CD4-positive, alpha-beta T cell treated with Interleukin-6 for 4 hours (primary cell): ENCODE data around the gene BAIAP2.
"Not testable (repeated sequence)": the region's sequence is repeated elsewhere in the genome, so short reads cannot be mapped to it uniquely, and the experiment has no call there.

Experiments used
- DNase-seq: peaks from one replicate; pipeline ENCODE4 v3.0.0-alpha.2; 2020; ENCODE audit warnings: mixed read lengths

BAIAP2 gene

GRCh38 chr17:81070541-81071246 is 35.7 kb downstream of the BAIAP2 start:
- no peak for DNase-seq

GRCh38 chr17:81071761-81072741 is 37.1 kb downstream of the BAIAP2 start:
- DNase-seq = no peak

DNA sequence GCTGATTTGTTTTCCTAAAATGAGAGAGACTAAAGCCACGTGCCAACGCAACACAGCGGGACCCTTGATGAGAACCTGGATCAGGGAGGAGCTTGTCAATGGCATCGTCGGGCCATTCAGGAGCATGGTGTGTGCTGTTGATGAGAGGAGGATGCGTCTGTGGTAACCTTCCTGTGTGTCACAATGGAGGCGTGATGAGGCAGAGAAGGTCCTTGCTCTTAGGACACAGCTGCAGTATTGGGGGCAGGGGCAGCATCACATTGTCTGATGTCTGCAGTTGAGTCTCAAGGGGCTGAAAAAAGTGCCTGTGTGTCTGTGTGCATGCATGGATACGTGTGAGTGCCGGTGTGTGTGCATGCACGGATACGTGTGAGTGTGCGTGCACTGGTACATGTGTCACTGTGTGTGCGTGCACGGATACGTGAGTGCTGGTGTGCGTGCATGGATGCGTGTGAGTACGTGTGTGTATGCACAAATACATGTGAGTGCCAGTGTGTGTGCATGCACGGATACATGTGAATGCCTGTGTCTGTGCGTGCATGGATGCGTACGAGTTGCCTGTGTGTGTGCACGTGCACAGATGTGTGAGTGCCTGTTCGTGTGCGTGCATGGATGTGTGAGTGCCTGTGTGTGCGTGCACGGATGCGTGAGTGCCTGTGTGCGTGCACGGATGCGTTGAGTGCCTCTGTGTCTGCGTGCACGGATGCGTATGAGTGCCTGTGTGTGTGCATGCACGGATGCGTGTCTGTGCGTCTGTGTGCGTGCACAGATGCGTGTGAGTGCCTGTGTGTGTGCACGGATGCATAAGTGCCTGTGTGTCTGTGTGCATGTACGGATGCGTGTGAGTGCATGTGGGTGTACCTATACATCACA is 39.3 kb downstream of the BAIAP2 start:
- DNase-seq = no peak

DNA sequence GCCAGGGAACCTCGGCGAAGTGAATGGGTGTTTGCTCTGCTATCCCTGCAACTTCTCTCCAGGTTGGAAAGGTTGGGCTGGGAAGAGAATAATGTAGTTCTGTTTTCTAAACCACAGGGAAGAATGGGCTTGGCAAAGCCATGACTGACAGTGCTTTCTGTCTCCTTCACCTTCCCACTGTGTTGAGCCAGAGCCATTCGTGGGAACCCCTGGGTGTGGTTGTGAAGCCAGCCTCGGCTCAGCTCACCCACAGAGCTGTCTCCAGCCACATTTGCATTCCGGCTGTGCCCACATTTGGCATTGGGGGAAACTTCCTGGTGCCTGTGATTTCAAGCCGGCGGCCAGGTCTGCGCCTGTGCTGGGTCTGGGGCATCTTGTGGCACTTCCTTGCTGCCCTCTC is 39.9 kb downstream of the BAIAP2 start:
- no peak for DNase-seq

DNA sequence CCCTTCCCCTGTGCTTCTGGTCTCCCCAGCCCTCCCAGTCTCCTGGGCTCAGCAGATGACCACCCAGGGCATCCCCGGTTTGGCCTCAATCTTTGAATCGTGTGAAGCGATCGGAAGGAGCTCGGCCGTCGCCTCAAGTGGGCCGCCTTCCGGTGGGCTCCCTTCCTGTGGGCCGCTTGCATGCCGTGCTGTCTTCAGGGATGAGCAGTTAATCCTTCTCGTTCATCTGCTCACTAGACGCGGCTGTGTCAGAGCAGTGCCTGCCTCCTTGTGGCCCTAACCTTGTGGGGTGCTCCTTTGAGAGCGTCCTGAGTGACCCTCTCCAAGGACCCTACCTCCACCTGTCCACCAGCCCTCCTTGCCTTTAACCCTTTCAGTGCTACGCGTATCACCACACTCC is 40.4 kb downstream of the BAIAP2 start:
- DNase-seq = no peak

GRCh38 chr17:81076141-81076679 is 41.3 kb downstream of the BAIAP2 start:
- no peak for DNase-seq

GRCh38 chr17:81078026-81078913 is 43.3 kb downstream of the BAIAP2 start:
- DNase-seq = not testable (repeated sequence)

DNA sequence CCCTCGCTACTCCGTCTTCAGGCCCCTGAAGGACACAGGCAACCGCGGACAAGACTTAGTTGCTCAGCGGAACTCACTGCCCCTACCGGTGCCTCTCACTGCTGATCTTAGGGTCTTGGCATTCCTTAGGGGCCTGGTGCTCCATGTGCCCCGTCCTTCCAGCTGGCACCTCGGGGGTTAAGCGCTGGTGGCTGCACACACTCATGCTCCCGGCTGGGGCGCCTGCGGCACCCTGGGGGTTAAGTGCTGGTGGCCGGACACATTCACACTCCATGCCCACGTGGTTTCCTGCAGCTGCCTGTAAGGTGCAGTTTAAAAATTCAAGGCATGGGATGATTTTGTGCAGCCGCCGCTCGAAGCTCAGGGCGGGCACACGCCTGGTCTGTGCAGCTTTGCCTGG is 45.1 kb downstream of the BAIAP2 start:
- DNase-seq = no peak

DNA sequence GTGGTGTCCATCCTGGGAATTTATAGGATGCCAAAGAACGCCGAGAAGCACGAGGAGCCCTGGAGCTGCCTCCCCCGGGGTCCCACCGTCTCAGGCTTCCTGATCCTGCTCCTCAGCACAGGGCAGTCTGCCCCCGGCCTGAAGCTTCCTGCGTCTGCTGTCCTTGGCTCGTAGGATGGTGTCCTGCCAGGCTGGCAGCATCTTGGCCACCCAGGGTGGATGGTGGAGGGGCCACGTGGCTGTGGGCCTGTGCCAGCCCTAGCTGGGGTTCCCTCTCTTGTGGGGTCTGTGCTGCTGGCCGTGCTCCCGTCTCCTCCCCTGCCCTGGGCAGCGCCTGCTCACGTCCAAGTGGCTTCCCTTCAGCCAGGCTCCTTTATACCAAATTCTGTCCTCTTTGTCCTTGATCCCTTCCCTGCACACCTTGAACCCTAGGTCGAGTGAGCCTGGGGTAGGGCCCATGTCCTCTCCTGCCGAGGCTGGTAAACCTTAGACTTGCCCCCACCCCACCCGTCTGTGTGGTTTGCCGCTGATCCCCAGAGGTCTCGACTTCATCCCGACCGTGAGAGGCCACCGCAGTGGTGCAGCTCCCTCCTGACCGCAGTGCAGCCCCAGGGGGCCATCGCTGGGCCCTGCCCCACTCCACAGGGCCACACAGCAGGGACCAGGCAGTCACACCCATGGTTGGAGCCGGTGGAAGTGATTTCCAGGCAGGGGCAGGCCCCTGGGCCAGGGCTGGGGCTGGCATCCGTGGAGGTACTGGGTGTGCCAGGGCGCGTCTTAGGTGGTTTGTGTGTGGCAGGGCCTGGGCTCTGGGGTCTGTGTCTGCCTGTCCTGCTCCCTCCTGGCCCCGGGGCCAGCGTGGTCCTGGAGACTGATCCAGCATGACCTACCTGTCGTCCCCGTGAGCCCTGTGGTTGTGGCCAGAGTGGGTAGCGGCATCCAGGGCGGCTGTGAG is 46.5 kb downstream of the BAIAP2 start:
- DNase-seq = no peak

DNA sequence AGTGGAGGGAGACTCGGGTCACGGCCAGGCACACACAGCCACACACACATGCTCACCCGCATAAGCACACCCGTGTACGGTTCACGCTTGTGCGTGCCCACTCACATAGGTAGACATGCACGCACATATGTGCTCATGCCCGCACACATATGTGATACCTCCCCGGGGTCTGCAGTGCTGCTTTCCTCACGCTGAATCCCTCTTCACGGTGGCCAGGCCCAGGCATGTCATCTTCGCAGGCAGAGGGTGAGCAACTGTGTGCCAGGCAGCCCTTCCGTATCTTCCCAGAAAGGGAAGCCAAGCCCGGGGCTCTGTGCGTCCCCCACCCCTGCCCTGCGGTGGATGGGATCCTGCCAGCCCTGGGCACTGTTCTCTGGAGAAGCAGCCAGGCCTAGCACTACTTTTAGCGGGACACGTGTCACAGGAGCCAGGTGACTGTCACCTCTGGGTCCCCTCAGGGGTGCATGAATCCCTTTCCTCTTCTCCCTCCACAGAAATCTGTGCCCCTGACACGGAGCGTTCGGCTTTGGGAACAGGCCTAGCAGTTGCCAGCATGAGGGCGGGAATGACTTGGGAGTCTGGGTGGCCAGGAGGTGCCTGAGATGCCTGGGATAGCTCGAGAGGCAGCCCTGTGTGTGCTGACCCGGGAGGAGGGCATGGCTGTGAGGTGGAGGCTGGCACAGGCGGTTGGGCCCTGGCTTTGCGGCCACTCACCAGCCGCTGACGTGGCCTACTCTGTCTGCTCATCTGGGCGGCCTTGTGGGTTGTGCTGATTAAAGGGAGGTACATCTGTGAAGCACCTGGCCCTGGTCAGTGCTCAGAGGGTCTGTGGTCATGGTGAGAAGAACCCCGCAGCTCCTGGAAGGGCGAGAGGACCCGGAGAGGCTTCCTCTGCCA is 47.5 kb downstream of the BAIAP2 start:
- DNase-seq = no peak

- DNase-seq = no peak
Observed at GRCh38 chr17:81083125-81083765, 48.3 kb downstream of the BAIAP2 start.

DNA sequence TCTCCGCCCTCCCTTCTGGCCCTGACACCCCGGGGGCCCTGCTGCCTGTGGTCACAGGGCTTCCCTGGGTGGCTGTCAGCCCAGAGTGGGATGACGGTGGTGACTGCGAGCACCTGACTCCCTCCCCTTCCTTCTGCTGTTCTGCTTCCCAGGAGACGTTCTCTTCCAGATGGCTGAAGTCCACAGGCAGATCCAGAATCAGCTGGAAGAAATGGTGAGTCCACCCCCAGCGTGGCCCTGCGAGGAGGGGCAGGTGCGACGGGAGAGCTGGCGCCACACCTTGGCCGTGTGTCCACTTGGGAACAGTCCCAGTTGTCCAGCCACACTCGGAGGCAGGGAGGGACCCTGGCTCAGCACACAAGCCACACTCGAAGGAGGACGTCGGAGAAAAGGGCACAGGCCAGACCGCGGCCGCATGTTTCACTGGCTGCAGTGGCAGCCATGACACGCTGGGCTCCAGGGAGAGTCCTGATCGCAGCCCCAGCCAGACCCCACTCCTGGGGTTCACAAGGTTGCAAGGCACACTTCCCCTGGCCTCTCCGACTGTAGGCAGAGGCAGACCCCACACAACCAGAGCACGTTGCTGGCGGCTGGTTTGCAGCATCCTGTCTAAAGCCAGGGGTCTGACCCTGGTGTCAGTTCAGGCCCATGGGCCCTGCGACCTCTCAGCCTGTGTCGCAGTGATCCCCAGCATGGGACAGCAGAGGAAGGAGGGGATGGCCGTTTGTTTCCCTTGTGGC is 49.9 kb downstream of the BAIAP2 start:
- no peak for DNase-seq

GRCh38 chr17:81085420-81085911 is 50.5 kb downstream of the BAIAP2 start:
- no peak for DNase-seq

- DNase-seq = no peak
Observed at GRCh38 chr17:81086789-81087551, 52.0 kb downstream of the BAIAP2 start.

- DNase-seq = peak; percentile 38
Observed at GRCh38 chr17:81090361-81091136, 55.6 kb downstream of the BAIAP2 start.

DNA sequence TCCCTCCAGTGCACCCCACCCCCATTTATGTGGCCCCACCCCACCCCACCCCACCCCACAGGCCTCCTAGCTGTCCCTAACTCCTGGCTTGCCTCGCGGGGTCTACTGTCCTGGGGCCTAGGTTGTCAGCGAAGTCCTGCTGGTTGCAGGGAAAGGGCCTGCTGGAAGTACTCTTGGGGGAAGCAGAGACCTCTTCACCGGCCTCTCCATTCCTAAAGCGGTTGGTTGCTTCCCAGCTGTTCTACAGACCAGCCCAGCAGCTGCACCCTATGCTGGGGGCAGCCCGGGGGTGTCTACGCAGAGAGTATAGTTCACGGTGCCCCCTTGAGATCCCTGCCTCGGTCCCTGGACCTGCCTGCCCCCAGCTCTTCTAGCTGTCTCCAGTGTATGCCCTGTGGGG is 56.2 kb downstream of the BAIAP2 start:
- DNase-seq = no peak
